GM19238 (cell line): ENCODE measurements around the gene OR2Z1.

Experiments
- DNase-seq: peaks from one replicate; pipeline ENCODE4 v3.0.0; 2011; ENCODE audit warnings: low spot score; ENCODE audit not compliant: insufficient read length

Gene OR2Z1

GRCh38 chr19:8721334-8721733 lies at the start of gene OR2Z1:
TSS of gene OR2Z1 (plus strand) at chr19:8721634. CDS start at chr19:8731029, 9,395 bp downstream.
- no peak for DNase-seq

GRCh38 chr19:8673276-8673891 lies 48.0 kb upstream of the OR2Z1 start:
- DNase-seq = no peak

- DNase-seq = no peak
Observed at GRCh38 chr19:8675066-8675465, 46.4 kb upstream of the OR2Z1 start.

GRCh38 chr19:8678244-8678807 lies 43.1 kb upstream of the OR2Z1 start:
- DNase-seq = no peak

- DNase-seq = no peak
Observed at GRCh38 chr19:8680676-8681344, 40.6 kb upstream of the OR2Z1 start.

GRCh38 chr19:8681345-8682029 lies 39.9 kb upstream of the OR2Z1 start:
- DNase-seq = no peak

- DNase-seq = no peak
Observed at GRCh38 chr19:8682472-8682871, 39.0 kb upstream of the OR2Z1 start.

GRCh38 chr19:8682931-8683330 lies 38.5 kb upstream of the OR2Z1 start:
- DNase-seq = no peak

GRCh38 chr19:8684001-8684902 lies 37.2 kb upstream of the OR2Z1 start:
- DNase-seq = no peak

GRCh38 chr19:8686549-8686948 lies 34.9 kb upstream of the OR2Z1 start:
- no peak for DNase-seq

GRCh38 chr19:8688930-8689329 lies 32.5 kb upstream of the OR2Z1 start:
- DNase-seq = no peak

GRCh38 chr19:8690753-8691539 lies 30.5 kb upstream of the OR2Z1 start:
- DNase-seq = no peak

GRCh38 chr19:8695501-8695900 lies 25.9 kb upstream of the OR2Z1 start:
- DNase-seq = no peak

GRCh38 chr19:8695911-8696310 lies 25.5 kb upstream of the OR2Z1 start:
- no peak for DNase-seq

GRCh38 chr19:8696993-8697392 lies 24.4 kb upstream of the OR2Z1 start:
- no peak for DNase-seq

GRCh38 chr19:8697671-8698432 lies 23.6 kb upstream of the OR2Z1 start:
- DNase-seq = no peak

- no peak for DNase-seq
Observed at GRCh38 chr19:8698433-8699063, 22.9 kb upstream of the OR2Z1 start, which contains the start of gene ACTL9. TSS of gene ACTL9 (minus strand) at chr19:8698795. CDS start at chr19:8698701, 94 bp downstream.

GRCh38 chr19:8699908-8700307 lies 21.5 kb upstream of the OR2Z1 start:
- DNase-seq = no peak

GRCh38 chr19:8700956-8701355 lies 20.5 kb upstream of the OR2Z1 start:
- DNase-seq = no peak
